Measurements from ENCODE around the gene CAPZB.
"Not testable (repeated sequence)": the region's sequence is repeated elsewhere in the genome, so short reads cannot be mapped to it uniquely, and the experiment has no call there.

The CAPZB gene

DNA sequence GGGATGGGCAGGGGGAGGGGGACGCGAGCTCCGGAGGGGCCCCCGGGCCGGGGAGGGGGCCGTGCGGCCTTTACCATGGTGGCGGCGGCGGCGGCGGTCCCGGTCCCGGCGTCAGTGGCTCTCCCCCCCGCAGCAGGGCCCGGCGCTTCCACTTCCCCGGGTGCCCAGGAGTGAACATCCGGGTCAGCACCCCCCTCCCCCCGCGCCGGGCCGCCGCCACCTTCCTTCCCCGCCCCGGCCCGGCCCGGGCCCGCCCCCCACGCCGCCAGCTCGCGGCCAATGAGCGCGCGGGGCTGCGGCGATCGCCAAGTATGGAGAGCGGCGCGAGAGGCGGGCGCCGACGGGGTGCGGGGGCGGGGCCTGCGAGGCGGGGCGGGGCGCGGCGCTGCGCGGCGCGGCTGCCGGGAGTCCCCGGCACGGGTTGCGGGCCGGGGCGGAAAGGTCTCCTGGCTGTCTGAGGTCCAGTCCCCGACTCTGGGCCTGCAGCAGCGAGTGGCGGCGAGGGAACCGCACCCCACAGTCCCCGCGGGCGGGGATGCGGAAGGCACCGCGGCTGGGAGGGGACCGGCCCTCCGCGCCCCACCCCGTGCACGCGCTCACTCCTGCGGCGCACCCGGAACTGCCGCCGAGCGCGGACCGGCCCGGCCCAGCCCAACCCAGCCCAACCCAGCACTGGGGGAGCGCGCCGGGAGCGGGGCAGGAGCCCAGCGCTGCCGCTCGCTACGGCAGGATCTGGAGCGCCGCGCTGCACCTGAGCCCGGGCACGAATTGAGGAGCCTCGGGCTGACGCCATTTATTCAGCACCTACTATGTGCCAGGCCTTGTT is at the start of gene CAPZB:
CAPZB (minus strand) TSS at position 178 of the 826 bp plus-strand sequence; CDS start at position 77, 101 bp downstream.
- DNase-seq = peak; percentile 83

DNA sequence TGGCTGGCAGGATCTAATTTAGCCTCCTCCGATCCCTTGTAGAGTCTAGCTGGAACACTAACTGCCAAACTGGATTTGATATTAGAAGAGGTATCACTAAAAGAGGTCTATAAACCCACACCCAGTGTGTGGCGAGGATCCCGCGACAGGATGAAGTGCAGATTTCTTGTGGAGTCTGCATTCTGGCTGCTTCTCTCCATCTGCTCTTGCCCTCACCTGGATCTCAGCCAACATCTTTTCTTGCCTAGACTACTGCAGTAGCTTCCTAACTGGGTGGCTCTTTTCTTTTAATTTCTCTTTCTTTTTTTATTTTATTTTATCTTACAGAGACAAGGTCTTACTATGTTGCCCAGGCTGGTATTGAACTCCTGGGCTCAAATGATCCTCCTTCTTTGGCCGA is 48.9 kb upstream of the CAPZB start:
- DNase-seq = no peak

DNA sequence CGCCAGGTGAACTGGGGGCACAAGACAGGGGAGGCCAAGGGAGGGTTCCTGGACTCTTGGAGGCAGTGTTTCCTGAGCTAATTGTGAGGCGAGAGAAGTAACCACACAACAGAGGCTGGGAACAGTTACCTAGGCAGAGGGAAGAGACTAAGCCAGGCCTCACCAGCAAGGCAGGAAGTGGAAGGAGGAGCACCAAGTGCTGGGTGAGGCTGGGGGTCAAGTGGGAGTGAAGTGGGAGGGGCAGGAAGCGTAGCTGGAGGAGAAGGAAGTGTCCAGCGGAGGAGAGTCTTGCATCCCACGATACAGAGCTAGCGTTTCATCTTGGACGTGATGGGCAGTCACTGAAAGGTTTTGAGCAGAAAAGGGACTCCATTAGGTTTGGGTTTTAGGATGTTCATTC is 48.3 kb upstream of the CAPZB start:
- DNase-seq = no peak

DNA sequence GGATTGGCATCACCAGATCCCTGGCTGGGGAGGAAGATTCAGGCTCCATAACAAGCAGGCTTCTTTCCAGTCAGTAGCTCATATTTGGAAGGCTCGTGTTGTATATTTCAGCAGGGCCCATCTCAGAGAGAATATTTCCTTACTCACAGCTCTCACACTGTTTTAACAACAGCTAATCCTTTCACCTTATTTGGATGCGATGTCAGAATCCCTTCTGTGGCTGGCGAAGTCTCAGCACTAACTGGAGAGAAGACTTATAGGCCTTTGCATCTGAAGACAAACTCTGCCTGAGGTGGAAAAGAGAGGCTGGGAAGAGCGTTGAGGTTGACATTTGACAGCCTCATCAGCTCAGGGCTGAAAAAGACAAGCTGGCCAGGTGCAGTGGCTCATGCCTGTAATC is 47.2 kb upstream of the CAPZB start:
- no peak for DNase-seq

DNA sequence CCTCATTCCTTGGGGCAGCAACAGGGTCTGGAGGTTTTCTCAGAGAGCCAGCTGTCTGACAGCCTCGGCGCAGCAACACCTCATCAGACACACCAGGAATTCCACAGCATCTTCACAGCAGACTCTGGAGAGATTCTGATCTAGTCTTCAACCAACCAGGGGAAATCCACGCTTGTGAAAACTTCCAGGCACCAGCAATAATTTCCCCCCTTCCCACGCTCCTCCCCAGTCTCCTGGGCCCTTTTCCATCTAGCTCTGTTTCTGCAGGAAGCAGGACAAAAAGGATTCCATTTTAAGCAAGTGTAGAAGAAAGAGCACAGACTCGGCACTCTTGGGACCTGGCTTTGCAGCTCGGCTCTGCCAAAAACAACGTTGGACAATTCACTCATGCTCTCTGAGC is 44.3 kb upstream of the CAPZB start:
- no peak for DNase-seq

DNA sequence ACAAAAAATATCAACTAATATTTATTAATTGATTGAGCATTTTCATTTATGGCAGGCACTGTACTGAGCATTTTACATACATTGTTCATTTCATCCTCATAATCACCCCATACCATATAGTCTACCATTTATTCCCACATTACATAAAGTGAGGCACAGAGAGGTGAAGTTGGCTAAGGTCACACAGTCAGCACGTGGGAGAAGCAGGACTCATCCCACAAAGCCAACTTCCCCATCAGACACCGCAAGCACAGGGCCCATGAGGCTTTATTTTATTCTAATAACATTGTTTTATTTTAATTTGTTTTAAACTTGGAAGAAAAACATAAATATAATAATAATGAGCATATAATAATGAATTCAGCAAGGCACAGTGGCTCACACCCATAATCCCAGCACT is 43.1 kb upstream of the CAPZB start:
- no peak for DNase-seq

DNA sequence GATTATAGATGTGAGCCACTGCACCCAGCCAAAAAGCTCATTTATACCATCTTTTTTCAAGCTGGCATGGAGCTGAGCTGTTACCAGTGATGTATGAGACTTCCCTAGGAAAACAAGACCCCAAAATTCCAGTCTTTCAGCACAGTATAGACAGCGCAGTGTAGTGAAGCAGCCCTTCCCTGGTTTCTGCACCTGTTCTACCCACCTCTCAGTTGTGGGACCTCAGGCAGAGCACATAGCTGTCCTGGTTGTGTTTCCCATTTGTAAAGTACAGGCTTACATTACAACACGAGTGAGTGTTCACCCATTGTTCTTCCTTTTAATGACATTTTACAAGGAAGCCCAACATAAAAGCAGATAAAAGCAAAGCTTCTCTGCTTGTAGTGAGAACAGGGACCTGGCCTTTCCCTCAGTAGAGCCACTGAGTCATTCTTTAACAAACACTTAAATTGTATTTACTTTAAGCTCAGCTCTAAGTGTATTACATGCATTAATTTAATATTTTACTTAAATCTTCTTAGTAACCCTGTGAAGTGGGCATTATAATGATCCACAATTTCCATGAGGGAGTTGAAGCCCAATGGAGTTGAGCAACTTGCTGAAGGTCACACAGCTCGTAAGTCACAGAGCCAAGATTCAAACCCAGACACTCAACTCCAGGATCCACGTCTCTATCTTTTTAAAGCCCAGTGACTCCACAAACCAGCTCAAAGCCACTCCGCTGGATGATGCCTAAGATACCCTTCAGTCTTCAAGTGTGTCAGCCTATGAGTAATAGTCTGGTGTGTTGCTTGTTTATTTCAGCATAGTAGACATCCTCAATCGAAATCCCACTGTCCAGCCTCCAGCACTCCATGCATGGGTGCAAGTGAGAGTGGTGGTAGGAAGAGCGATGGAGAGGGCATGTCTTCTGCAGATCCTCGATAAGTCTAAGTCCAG is 40.5 kb upstream of the CAPZB start:
- DNase-seq = no peak

DNA sequence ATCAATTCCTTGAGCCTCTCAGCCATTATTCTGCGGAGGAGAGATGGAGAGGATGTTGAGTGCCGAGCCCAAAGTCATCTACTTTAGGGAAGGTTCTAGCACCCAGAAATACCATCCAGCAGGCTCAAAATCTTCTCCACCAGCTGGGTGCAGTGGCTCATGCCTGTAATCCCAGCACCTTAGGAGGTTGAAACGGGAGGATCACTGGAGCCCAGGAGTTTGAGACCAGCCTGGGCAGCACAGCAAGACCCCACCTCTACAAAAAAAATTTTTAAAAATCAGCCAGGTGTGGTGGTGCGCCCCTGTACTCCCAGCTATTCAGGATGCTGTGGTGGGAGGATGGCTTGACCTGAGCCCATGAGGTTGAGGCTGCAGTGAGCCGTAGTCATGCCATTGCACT is 39.5 kb upstream of the CAPZB start:
- no peak for DNase-seq

DNA sequence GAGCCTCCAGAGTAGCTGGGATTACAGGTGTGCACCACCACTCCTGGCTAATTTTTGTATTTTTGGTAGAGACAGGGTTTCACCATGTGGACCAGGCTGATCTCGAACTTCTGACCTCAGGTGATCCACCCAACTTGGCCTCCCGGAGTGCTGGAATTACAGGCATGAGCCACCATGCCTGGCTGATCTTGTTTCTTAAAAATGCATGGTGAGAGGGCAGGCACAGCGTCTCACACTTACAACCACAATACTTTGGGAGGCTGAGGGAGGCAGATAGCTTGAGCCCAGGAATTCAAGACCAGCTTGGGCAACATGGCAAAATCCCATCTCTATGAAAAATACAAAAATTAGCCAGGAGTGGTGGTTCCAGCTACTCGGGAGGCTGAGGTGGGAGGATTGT is 37.2 kb upstream of the CAPZB start:
- DNase-seq = not testable (repeated sequence)

DNA sequence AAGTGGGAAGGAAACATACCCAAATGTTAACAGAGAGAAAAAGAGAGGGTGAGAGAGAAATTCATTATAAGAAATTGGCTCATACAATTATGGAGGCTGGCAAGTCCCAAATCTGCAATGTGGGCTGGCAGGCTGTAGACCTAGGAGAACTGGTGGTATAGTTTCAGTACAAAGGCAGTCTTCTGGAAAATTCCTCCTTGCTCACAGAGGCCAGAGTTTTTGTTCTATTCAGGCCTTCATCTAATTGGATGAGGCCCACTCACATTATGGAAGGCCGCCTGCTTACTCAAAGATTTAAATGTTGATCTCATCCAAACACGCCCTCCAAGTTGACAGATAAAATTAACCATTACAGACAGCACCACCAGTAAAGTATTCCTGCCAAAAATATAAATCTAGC is 36.1 kb upstream of the CAPZB start:
- DNase-seq = no peak

DNA sequence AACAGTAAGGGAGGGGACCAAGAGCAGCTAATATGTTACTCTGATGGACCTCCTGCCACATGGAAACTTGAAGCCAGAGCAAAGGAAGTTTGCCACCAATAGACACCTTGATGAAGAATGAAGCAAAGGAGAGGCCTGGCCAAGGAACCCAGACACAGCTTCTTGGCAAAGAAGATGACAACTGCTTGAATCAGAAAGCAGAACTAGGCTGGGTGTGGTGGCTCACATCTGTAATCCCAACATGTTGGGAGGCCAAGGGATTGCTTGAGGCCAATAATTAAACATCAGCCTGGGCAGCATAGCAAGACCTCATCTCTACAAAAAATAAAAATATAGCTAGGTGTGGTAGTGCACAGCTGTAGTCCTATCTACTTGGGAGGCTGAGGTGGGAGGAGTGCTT is 31.7 kb upstream of the CAPZB start:
- no peak for DNase-seq

DNA sequence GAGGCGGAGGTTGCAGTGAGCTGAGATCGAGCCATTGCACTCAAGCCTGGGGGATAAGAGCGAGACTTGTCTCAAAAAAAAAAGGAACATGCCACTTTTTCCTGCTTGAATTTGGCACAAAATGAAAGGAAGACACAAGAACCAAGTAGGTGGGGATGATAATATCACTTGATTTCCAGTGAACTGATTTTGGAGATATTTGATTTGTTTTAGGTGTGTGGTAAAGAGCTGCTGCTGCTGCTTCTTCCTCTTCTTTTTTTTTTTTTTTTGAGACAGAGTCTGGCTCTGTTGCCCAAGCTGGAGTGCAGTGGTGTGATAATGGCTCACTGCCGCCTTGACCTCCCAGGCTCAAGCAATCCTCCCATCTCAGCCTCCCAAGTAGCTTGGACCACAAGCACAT is 29.9 kb upstream of the CAPZB start:
- DNase-seq = no peak

DNA sequence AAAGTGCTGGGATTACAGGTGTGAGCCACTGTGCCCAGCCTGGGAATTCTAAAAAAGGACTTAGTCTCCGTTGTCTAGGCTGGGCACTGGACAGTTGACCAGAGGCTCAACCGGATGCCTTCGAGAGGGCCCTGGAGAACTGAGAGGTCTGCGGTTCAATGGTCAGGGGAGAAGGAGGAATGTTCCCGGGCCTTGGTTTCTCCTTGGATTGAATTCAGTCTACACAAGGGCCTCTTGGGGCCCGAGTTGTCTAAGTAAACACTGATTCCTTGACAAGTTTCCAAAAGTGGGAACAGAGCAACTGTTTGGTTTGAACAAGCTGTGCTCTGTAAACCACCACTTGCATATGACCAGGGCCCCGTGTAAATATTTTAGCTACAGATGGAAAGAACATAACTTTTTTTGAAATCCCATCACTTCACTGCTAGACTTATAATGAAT is 29.1 kb upstream of the CAPZB start:
- DNase-seq = no peak

DNA sequence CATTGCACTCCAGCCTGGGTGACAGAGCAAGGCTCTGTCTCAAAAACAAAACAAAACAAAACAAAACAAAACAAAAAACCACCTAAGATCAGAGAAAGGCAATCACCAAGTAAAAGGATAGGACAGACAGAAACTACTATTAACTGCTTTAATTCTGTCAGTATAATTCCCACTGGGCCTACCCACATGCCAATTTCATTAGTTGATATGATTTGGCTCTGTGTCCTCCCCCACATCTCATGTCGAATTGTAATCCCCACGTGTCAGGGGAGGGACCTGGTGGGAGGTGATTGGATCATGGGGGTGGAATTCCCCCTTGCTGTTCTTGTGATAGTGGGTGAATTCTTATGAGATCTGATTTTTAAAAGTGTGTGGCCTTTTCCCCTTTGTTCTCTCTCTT is 27.2 kb upstream of the CAPZB start:
- DNase-seq = peak; percentile 76

DNA sequence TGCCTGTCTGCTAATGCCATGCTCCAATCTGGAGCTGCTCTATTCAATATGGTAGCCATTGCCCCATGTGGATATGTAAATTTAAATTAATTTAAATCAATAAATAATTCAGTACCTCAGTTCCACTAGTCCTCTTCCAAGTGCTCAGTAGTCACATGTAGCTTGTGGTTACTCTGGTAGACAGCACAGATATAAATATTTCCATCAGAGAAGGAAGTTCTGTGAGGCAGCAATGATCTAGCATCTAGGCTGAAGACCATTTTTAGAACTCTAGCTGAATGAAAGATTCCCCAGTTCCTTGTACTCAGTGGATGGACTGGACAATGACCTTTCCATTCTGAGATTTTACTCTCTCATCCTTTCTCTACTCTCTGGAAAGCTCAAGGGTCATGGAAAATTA is 25.8 kb upstream of the CAPZB start:
- DNase-seq = no peak

DNA sequence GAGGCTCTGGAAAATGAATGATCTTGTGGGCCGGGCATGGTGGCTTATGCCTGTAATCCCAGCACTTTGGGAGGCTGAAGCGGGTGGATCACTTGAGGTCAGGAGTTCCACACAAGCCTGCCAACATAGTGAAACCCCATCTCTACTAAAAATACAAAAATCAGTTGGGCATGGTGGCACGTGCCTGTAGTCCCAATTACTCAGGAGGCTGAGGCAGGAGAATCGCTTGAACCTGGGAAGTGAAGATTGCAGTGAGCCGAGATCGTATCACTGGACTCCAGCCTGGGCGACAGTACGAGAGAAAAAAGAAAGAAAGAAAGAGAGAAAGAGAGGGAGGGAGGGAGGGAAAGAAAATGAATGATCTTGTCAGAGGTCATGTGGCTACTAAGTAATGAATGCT is 24.3 kb upstream of the CAPZB start:
- DNase-seq = not testable (repeated sequence)

DNA sequence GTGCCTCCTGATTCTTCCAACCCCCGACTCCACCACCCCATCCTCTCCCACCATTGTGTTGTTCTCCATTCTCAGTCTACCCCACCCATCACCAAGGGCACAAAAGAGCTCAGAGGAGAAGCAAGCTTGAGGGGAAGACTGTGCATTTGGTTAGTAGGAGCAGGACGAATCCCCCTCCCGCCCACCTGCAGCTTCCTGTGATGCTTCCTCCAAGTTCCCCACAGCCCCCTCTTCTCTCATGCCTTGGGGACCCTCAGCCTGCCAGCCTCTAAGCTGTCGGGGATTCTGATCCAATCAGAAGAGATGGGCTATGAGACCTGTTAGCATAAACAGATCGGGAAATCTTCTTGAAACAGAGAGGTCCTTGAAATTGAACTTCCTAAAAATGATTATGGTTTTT is 22.2 kb upstream of the CAPZB start:
- no peak for DNase-seq

DNA sequence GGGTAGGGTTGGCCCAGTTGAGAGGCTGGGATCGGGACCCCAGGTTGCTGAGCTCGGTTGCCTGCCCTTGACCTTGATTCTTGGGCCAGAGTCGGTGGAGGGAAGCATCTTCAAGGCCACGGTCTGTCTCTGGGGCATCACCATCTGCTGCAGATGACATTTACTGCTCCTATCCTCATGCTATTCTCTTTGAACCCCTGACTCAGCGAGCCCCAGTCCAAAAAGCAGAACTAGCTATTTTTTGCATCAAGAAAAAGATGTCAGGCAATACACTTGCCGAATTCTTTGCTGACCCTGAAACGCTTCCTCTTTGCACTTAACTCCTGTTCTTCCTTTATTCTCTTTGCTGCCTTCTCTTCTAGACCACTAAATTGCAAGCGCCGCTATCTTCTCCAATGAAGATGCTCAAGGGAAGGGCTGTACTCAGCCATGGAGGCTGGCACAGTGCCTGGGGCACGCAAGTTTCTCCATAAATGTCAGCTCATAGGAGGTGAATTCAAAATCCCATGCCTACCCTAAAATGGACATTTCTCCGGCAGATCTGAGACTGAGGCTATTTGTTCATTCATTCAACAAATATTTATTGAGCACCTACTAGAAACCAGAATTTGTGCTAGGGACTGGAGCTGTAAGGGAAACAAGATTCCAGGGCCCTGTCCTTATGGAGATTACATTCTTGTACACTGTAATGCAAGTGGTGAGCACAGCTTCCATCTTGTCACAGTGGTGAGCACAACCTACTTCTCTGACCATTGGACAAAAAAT is 20.5 kb upstream of the CAPZB start:
- DNase-seq = no peak

DNA sequence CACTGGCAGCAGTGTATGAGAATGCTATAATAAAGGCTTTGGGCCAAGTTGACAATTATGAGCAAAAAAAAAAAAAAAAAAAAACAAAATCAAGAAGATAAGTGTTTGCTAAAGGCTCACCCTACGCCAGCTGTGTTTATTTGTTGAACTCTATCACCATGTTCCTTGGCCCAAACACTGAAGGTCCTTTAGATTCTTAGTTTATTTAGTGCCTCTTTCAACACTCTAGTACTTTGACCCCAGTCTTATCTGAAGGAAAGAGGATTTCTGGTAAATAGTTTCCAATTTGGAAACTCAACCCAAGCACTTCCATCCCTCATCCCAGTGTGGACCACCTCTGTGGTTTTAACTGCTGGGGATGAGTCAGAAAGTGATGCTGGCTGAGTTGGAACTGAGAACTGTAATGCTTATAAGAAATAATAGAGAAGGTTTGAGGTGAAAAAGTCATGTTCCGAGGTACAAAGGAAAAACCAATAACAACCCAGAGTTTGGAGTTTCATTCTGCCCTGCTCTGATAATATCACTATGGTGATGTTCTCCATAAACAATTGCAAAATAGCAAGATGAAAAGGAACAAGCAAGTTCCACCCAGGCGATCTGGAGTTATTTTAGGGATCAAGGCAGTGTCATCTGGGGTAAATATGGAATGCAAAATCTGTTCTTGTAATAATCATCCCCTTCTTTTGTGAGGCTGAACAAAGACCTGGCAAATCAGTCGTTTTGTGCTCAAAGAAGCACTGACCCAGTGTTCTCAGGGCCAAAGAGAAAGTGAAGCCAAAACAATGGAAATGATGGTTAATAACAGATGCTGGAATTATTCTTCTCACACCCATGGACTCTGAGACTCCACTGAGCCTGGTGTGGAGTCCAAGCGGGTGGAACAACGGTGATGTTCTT is 19.7 kb upstream of the CAPZB start:
- peak; percentile 81 for DNase-seq

DNA sequence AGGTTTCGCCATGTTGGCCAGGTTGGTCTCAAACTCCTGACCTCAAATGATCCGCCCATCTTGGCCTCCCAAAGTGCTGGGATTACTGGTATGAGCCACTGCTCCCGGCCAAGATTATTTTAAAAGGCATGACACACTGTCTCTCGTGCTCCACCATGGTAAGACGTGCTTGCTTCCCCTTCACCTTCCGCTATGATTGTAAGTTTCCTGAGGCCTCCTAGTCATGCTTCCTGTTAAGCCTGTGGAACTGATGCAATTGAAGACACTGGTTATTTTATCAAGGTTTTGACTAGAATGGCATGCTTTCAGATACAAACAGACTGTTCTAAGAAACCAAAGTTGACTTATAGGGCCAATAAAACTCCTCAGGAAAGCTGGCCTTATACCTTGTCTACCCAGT is 16.9 kb upstream of the CAPZB start:
- not testable (repeated sequence) for DNase-seq

DNA sequence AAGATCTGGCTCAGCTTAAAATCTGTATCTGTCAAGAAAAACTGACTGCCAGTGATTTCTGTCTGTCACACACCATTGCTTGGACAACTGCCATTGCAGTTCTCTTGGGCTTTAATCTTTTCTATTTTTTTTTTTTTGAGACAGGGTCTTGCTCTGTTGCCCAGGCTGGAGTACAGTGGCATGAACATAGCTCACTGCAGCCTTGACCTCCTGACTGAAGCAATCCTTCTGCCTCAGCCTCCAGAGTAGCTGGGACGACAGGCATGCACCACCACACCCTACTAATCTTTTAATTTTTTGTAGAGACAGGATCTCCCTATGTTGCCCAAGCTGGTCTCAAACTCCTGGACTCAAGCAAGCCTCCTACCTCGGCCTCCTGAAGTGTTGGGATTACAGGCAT is 14.5 kb upstream of the CAPZB start:
- DNase-seq = not testable (repeated sequence)

DNA sequence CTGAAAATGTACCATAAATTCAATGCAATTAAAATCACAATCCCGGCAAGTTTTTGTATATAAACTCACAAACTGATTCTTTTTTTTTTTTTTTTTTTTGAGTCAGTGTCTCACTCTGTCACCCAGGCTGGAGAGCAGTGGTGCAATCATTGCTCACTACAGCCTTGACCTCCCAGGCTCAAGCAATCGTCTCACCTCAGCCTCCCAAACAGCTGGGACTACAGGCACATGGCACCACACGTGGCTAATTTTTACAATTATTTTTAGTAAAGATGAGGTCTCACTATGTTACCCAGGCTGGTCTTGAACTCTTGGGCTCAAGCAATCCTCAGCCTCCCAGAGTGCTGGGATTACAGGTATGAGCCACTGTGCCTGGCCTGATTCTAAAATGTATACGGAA is 12.1 kb upstream of the CAPZB start:
- DNase-seq = not testable (repeated sequence)

Data from NCI-H226 (cell line).